ENCODE results near the gene DENND1B. TPM values are rescaled to one million over a fixed set of nuclear protein-coding genes. Genes with fewer than 3 reads are reported as not detected.

DENND1B gene
- total RNA-seq, 1 donor from 2014 or later: 7.5 TPM

GRCh38 chr1:197671140-197671539 is 104.1 kb downstream of the DENND1B start:
- Histone ChIP-seq H3K27me3 (ENCODE audit: control insufficient read depth, insufficient read depth, low read length) (no peaks in the 10 kb centered on the region), H3K4me3 (ENCODE audit: low read depth, low read length) (no peak overlapping the region), H3K36me3 (ENCODE audit: control insufficient read depth, insufficient read depth, low read length) (no peaks in the 10 kb centered on the region)
- TF ChIP-seq, protein P1, sequence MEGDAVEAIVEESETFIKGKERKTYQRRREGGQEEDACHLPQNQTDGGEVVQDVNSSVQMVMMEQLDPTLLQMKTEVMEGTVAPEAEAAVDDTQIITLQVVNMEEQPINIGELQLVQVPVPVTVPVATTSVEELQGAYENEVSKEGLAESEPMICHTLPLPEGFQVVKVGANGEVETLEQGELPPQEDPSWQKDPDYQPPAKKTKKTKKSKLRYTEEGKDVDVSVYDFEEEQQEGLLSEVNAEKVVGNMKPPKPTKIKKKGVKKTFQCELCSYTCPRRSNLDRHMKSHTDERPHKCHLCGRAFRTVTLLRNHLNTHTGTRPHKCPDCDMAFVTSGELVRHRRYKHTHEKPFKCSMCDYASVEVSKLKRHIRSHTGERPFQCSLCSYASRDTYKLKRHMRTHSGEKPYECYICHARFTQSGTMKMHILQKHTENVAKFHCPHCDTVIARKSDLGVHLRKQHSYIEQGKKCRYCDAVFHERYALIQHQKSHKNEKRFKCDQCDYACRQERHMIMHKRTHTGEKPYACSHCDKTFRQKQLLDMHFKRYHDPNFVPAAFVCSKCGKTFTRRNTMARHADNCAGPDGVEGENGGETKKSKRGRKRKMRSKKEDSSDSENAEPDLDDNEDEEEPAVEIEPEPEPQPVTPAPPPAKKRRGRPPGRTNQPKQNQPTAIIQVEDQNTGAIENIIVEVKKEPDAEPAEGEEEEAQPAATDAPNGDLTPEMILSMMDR (IDR thresholded peaks at IDR 0.05; ENCODE audit: insufficient read depth, low read length, poor library complexity, severe bottlenecking): no peak
- no peak for DNase-seq (ENCODE audit: low read depth)

GRCh38 chr1:197666769-197667285 is 108.5 kb downstream of the DENND1B start:
- Histone ChIP-seq H3K27me3 (ENCODE audit: control insufficient read depth, insufficient read depth, low read length) (no peaks in the 10 kb centered on the region), H3K4me3 (ENCODE audit: low read depth, low read length) (no peak overlapping the region), H3K36me3 (ENCODE audit: control insufficient read depth, insufficient read depth, low read length) (no peaks in the 10 kb centered on the region)
- DNase-seq (ENCODE audit: low read depth): no peak
- TF ChIP-seq, protein P1 (IDR thresholded peaks at IDR 0.05; ENCODE audit: insufficient read depth, low read length, poor library complexity, severe bottlenecking): no peak

- H3K36me3 ChIP-seq (ENCODE audit: control insufficient read depth, insufficient read depth, low read length): no peaks in the 10 kb centered on the region
- TF ChIP-seq, protein P1 (IDR thresholded peaks at IDR 0.05; ENCODE audit: insufficient read depth, low read length, poor library complexity, severe bottlenecking): no peak
These were observed 110.9 kb downstream of the DENND1B start for GRCh38 chr1:197664391-197664790.

GRCh38 chr1:197663162-197663953 is 111.9 kb downstream of the DENND1B start:
- peak; percentile 0 for DNase-seq (ENCODE audit: low read depth)
- Histone ChIP-seq H3K4me3 (ENCODE audit: low read depth, low read length) (no peak overlapping the region), H3K27me3 (ENCODE audit: control insufficient read depth, insufficient read depth, low read length) (no peaks in the 10 kb centered on the region), H3K36me3 (ENCODE audit: control insufficient read depth, insufficient read depth, low read length) (no peaks in the 10 kb centered on the region)
- TF ChIP-seq, protein P1 (IDR thresholded peaks at IDR 0.05; ENCODE audit: insufficient read depth, low read length, poor library complexity, severe bottlenecking): no peak

More at GRCh38 chr1:197664391-197664790, 110.9 kb downstream of the DENND1B start:
- DNase-seq (ENCODE audit: low read depth): no peak
- Histone ChIP-seq H3K4me3 (ENCODE audit: low read depth, low read length) (no peak overlapping the region), H3K27me3 (ENCODE audit: control insufficient read depth, insufficient read depth, low read length) (no peaks in the 10 kb centered on the region)

DNA sequence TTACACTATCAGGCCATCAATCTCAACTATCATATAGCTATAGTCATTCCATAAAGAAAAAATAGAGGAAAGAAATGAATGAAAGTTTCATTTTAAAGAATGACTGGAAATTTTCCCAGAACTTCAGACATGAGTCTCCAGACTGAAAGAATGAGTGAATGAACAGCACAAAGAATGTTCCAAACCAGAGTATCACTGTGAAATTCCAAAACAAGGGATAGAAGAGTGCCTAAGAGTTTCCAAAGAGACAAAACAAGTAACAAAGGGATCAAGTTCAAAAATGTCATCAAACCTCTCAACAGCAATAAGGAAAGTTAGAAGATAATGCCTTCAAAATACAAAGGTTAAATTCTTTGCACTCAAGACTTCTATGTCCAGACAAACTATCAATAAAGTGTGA is 114.9 kb downstream of the DENND1B start:
- TF ChIP-seq, protein P1 (IDR thresholded peaks at IDR 0.05; ENCODE audit: insufficient read depth, low read length, poor library complexity, severe bottlenecking): no peak

More for the DNA sequence above, 114.9 kb downstream of the DENND1B start:
- H3K27me3 ChIP-seq (ENCODE audit: control insufficient read depth, insufficient read depth, low read length): no peaks in the 10 kb centered on the region
- DNase-seq (ENCODE audit: low read depth): no peak
- H3K4me3 ChIP-seq (ENCODE audit: low read depth, low read length): no peak overlapping the region
- no peaks in the 10 kb centered on the region for H3K36me3 ChIP-seq (ENCODE audit: control insufficient read depth, insufficient read depth, low read length)
